GM12878 (cell line): ENCODE measurements around the gene FCAMR. TPM values are rescaled to one million over a fixed set of nuclear protein-coding genes. Genes with fewer than 3 reads are reported as not detected.

Source experiments
- CBFB ChIP-seq: IDR thresholded peaks from 2 replicates; pipeline ENCODE4 v1.6.1; 2016; ENCODE audit warnings: antibody characterized with exemption, low read depth
- E4F1 ChIP-seq: fragments of 450-650 bp; IDR thresholded peaks from 2 replicates; pipeline ENCODE4 v1.6.1; 2018; ENCODE audit warnings: borderline replicate concordance, mild to moderate bottlenecking; ENCODE audit not compliant: partially characterized antibody
- ETV6 ChIP-seq, 2 experiments: fragments of 450-650 bp in 1 of 2; IDR thresholded peaks in 1 of 2; conservative IDR thresholded peaks in 1 of 2; 2 replicates each; pipeline ENCODE4 v1.6.1; 2014; ENCODE audit warnings: antibody characterized with exemption in 1 of 2, borderline replicate concordance in 1 of 2, low read depth in 1 of 2, mild to moderate bottlenecking in 1 of 2, moderate library complexity in 1 of 2
- FOS ChIP-seq: IDR thresholded peaks from 3 replicates; pipeline ENCODE4 v1.6.1; 2011; ENCODE audit warnings: borderline replicate concordance; ENCODE audit not compliant: insufficient read length; ENCODE audit errors: extremely low read depth
- GATAD2B ChIP-seq: fragments of 450-650 bp; conservative IDR thresholded peaks from 2 replicates; pipeline ENCODE4 v1.6.1; 2017; ENCODE audit warnings: low read depth, mild to moderate bottlenecking, moderate library complexity
- IKZF1 ChIP-seq: fragments of 450-650 bp; conservative IDR thresholded peaks from 2 replicates; pipeline ENCODE4 v1.6.1; 2017; ENCODE audit warnings: antibody characterized with exemption, mild to moderate bottlenecking
- KAT2A ChIP-seq: conservative IDR thresholded peaks from 2 replicates; pipeline ENCODE4 v1.6.1; 2011; ENCODE audit warnings: low read depth, low read length; ENCODE audit not compliant: control insufficient read depth
- MTA3 ChIP-seq: IDR thresholded peaks from 2 replicates; pipeline ENCODE4 v1.6.1; 2012; ENCODE audit warnings: low read length, inconsistent platforms, borderline replicate concordance
- MYC ChIP-seq: IDR thresholded peaks from 2 replicates; pipeline ENCODE4 v1.6.1; 2011; ENCODE audit warnings: mild to moderate bottlenecking, low read length, moderate library complexity, inconsistent platforms; ENCODE audit not compliant: insufficient read depth, insufficient replicate concordance, insufficient read length, severe bottlenecking
- POLR2AphosphoS2 ChIP-seq: IDR thresholded peaks from 2 replicates; pipeline ENCODE4 v1.6.1; 2011; ENCODE audit warnings: low read depth, mild to moderate bottlenecking, low read length, improper control_type of control experiment, moderate library complexity
- RB1 ChIP-seq: fragments of 450-650 bp; formaldehyde crosslinking; IDR thresholded peaks from 2 replicates; pipeline ENCODE4 v1.6.1; 2017; ENCODE audit warnings: mild to moderate bottlenecking, borderline replicate concordance
- SMAD1 ChIP-seq: fragments of 450-650 bp; IDR thresholded peaks from 2 replicates; pipeline ENCODE4 v1.6.1; 2018; ENCODE audit warnings: mild to moderate bottlenecking, low read depth; ENCODE audit not compliant: partially characterized antibody
- TCF7 ChIP-seq: IDR thresholded peaks from 2 replicates; pipeline ENCODE4 v1.6.1; 2014; ENCODE audit warnings: antibody characterized with exemption, borderline replicate concordance
- USF1 ChIP-seq: IDR thresholded peaks from 2 replicates; pipeline ENCODE4 v1.6.1; 2011; ENCODE audit warnings: borderline replicate concordance, low read depth, mild to moderate bottlenecking, moderate library complexity, mixed read lengths, low read length; ENCODE audit not compliant: insufficient read depth; ENCODE audit errors: extremely low read length
- YY1 ChIP-seq: IDR thresholded peaks from 2 replicates; pipeline ENCODE4 v1.6.1; 2011; ENCODE audit warnings: low read depth, mild to moderate bottlenecking, low read length
- polyA plus RNA-seq, 11 experiments: library from polyadenylated mRNA; depleted of rRNA in 4 of 11; unstranded in 6 of 11; stranded (reverse) in 5 of 11; fragments of >200 nt; fragmentation: Nextera tagmentation in 4 of 11; fragmentation: Illumina TruSeq in 1 of 11; extraction: Ambion mirVana in 4 of 11; extraction: Trizol in 1 of 11; gene quantifications; 1 replicate in 1 of 11; 2 replicates in 10 of 11; pipeline versions ENCODE4 v1.2.1 to v1.2.3, GENCODE V29; 2011 to 2016; ENCODE audit warnings: inconsistent platforms in 2 of 11, missing spikeins in 2 of 11, low read depth in 1 of 11
- total RNA-seq, 4 experiments: library from RNA; depleted of rRNA in 3 of 4; stranded (reverse); fragments of >200 nt in 3 of 4; fragmentation: Illumina TruSeq in 1 of 4; extraction: Trizol in 1 of 4; gene quantifications; 2 replicates each; pipeline versions ENCODE4 v1.2.1 to v1.2.3, GENCODE V29; 2013 to 2021
- TF ChIP-seq, protein P1 (sequence below): fragments of 450-650 bp; IDR thresholded peaks from 2 replicates; pipeline ENCODE4 v1.6.1; 2017; ENCODE audit warnings: mild to moderate bottlenecking, moderate library complexity
- TF ChIP-seq, protein P2 (sequence below): fragments of 450-650 bp; IDR thresholded peaks from 2 replicates; pipeline ENCODE4 v1.6.1; 2017; ENCODE audit warnings: mild to moderate bottlenecking, low read depth, inconsistent platforms; ENCODE audit not compliant: poor library complexity, severe bottlenecking

Gene FCAMR
- total and polyA plus RNA-seq, 10 of the 15 experiments (the other 5 are each of a cell fraction or from before 2014, with no cell fraction given): 0.04 to 0.15 (median 0.06) TPM; not detected in 3

- TF ChIP-seq MYC (no peak), POLR2AphosphoS2 (0 out of 2 replicates have a peak, but pooled peaks have one; percentile 51), SMAD1 (peak; percentile 88), USF1 (no peak), YY1 (peak; percentile 60; the same call in 1 of the 2 replicates), MTA3 (no peak), KAT2A (no peak), RB1 (no peak), ETV6 (conservative IDR thresholded peaks at IDR 0.05 in 1 of 2, IDR thresholded peaks at IDR 0.05 in 1 of 2; ENCODE audit: borderline replicate concordance in 1 of 2, low read depth in 1 of 2) (peak in 1 of 2 experiments; percentile 79; a peak in 2 of 4 replicates), TCF7 (no peak), CBFB (peak; percentile 81), FOS (no peak), GATAD2B (peak; percentile 75; the same call in 1 of the 2 replicates), E4F1 (no peak), IKZF1 (peak; percentile 93)
- TF ChIP-seq, protein P1, sequence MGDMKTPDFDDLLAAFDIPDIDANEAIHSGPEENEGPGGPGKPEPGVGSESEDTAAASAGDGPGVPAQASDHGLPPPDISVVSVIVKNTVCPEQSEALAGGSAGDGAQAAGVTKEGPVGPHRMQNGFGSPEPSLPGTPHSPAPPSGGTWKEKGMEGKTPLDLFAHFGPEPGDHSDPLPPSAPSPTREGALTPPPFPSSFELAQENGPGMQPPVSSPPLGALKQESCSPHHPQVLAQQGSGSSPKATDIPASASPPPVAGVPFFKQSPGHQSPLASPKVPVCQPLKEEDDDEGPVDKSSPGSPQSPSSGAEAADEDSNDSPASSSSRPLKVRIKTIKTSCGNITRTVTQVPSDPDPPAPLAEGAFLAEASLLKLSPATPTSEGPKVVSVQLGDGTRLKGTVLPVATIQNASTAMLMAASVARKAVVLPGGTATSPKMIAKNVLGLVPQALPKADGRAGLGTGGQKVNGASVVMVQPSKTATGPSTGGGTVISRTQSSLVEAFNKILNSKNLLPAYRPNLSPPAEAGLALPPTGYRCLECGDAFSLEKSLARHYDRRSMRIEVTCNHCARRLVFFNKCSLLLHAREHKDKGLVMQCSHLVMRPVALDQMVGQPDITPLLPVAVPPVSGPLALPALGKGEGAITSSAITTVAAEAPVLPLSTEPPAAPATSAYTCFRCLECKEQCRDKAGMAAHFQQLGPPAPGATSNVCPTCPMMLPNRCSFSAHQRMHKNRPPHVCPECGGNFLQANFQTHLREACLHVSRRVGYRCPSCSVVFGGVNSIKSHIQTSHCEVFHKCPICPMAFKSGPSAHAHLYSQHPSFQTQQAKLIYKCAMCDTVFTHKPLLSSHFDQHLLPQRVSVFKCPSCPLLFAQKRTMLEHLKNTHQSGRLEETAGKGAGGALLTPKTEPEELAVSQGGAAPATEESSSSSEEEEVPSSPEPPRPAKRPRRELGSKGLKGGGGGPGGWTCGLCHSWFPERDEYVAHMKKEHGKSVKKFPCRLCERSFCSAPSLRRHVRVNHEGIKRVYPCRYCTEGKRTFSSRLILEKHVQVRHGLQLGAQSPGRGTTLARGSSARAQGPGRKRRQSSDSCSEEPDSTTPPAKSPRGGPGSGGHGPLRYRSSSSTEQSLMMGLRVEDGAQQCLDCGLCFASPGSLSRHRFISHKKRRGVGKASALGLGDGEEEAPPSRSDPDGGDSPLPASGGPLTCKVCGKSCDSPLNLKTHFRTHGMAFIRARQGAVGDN: peak; percentile 92
- TF ChIP-seq, protein P2, sequence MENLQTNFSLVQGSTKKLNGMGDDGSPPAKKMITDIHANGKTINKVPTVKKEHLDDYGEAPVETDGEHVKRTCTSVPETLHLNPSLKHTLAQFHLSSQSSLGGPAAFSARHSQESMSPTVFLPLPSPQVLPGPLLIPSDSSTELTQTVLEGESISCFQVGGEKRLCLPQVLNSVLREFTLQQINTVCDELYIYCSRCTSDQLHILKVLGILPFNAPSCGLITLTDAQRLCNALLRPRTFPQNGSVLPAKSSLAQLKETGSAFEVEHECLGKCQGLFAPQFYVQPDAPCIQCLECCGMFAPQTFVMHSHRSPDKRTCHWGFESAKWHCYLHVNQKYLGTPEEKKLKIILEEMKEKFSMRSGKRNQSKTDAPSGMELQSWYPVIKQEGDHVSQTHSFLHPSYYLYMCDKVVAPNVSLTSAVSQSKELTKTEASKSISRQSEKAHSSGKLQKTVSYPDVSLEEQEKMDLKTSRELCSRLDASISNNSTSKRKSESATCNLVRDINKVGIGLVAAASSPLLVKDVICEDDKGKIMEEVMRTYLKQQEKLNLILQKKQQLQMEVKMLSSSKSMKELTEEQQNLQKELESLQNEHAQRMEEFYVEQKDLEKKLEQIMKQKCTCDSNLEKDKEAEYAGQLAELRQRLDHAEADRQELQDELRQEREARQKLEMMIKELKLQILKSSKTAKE: peak; percentile 90
Observed at GRCh38 chr1:206930210-206930798, 40.0 kb downstream of the FCAMR start (continued).
